Progenitor cell of endocrine pancreas (in vitro differentiated cells): ENCODE measurements around the gene ERBB2. TPM values are rescaled to one million over a fixed set of nuclear protein-coding genes. Genes with fewer than 3 reads are reported as not detected.

Experiments used
- DNase-seq: peaks from one replicate; pipeline ENCODE4 v3.0.0; 2021; ENCODE audit warnings: low spot score; ENCODE audit not compliant: unreplicated experiment
- H3K27ac Mint-ChIP-seq: 2 replicates; pipeline ENCODE4 v1.8.0; 2021; ENCODE audit warnings: mild to moderate bottlenecking, moderate library complexity, mixed read lengths
- H3K27me3 Mint-ChIP-seq: 2 replicates; pipeline ENCODE4 v1.8.0; 2021; ENCODE audit warnings: mixed read lengths
- H3K36me3 Mint-ChIP-seq: 2 replicates; pipeline ENCODE4 v1.8.0; 2022; ENCODE audit warnings: mixed read lengths; ENCODE audit not compliant: insufficient read depth
- H3K4me1 Mint-ChIP-seq: 2 replicates; pipeline ENCODE4 v1.8.0; 2021; ENCODE audit warnings: low read depth, mixed read lengths
- H3K4me3 Mint-ChIP-seq: 2 replicates; pipeline ENCODE4 v1.8.0; 2021; ENCODE audit warnings: low read depth, mild to moderate bottlenecking, moderate library complexity, mixed read lengths
- H3K9me3 Mint-ChIP-seq: 2 replicates; pipeline ENCODE4 v1.8.0; 2021; ENCODE audit warnings: low read depth, mixed read lengths
- CTCF ChIP-seq: fragments of 200-600 bp; sonication (generic); IDR thresholded peaks from one replicate; pipeline ENCODE4 v1.5.0; 2021; ENCODE audit warnings: antibody characterized with exemption, mild to moderate bottlenecking; ENCODE audit not compliant: unreplicated experiment
- total RNA-seq: library from RNA; stranded (reverse); gene quantifications from 2 replicates; pipeline ENCODE4 v1.2.1, GENCODE V29; 2021

Gene ERBB2
- total RNA-seq, 1 donor from 2014 or later: 152 TPM

GRCh38 chr17:39666601-39667261, 33.1 kb upstream of the ERBB2 start:
- DNase-seq: no peak
- no peaks in the 10 kb centered on the region for H3K36me3 Mint-ChIP-seq
- H3K4me1 Mint-ChIP-seq: peaks cover 9% of the 10 kb centered on the region
- no peak for TF ChIP-seq CTCF
- H3K4me3 Mint-ChIP-seq: peak overlapping the region; percentile 11
- H3K27ac Mint-ChIP-seq: peak overlapping the region; percentile 69
- H3K9me3 Mint-ChIP-seq: no peaks in the 10 kb centered on the region
- peaks cover 47% of the 10 kb centered on the region for H3K27me3 Mint-ChIP-seq

- H3K27ac Mint-ChIP-seq: no peak overlapping the region
- DNase-seq: no peak
- peaks cover 9% of the 10 kb centered on the region for H3K4me1 Mint-ChIP-seq
These were observed 32.5 kb upstream of the ERBB2 start for GRCh38 chr17:39667262-39667944.

GRCh38 chr17:39667945-39668924, 31.6 kb upstream of the ERBB2 start, which contains the start of gene PNMT:
TSS of gene PNMT (plus strand) at chr17:39668453. CDS start at chr17:39668476, 23 bp downstream.
- peak; percentile 76 for TF ChIP-seq CTCF
- H3K9me3 Mint-ChIP-seq: no peaks in the 10 kb centered on the region
- H3K27ac Mint-ChIP-seq: no peak within 1 kb of the TSS
- no peaks in the 10 kb centered on the region for H3K36me3 Mint-ChIP-seq
- peak; percentile 67 for DNase-seq
- peaks cover 54% of the 10 kb centered on the region for H3K27me3 Mint-ChIP-seq
- H3K4me1 Mint-ChIP-seq: peaks cover 9% of the 10 kb centered on the region
- peak within 1 kb of the TSS; percentile 35 for H3K4me3 Mint-ChIP-seq

More at GRCh38 chr17:39667262-39667944, 32.5 kb upstream of the ERBB2 start:
- peak overlapping the region; percentile 26 for H3K4me3 Mint-ChIP-seq
- TF ChIP-seq CTCF: no peak
- no peaks in the 10 kb centered on the region for H3K9me3 Mint-ChIP-seq
- peaks cover 52% of the 10 kb centered on the region for H3K27me3 Mint-ChIP-seq
- H3K36me3 Mint-ChIP-seq: no peaks in the 10 kb centered on the region

- no peak for TF ChIP-seq CTCF
- Mint-ChIP-seq H3K36me3 (no peaks in the 10 kb centered on the region), H3K9me3 (no peaks in the 10 kb centered on the region), H3K27me3 (peaks cover 49% of the 10 kb centered on the region), H3K4me3 (no peak overlapping the region), H3K27ac (no peak overlapping the region), H3K4me1 (peaks cover 6% of the 10 kb centered on the region)
- DNase-seq: no peak
These were observed 29.7 kb upstream of the ERBB2 start for GRCh38 chr17:39669897-39670735.
